BLaER1 (cell line): Measurements from ENCODE around the gene DNAJC8.

Source experiments
- H3K27ac ChIP-seq: shearing (Covaris generic); formaldehyde crosslinking; 2 replicates; pipeline ENCODE4 v1.8.1; 2022
- H3K27me3 ChIP-seq: shearing (Covaris generic); formaldehyde crosslinking; 2 replicates; pipeline ENCODE4 v1.8.1; 2022
- H3K36me3 ChIP-seq: shearing (Covaris generic); formaldehyde crosslinking; 2 replicates; pipeline ENCODE4 v1.8.1; 2022
- H3K4me1 ChIP-seq: shearing (Covaris generic); formaldehyde crosslinking; 2 replicates; pipeline ENCODE4 v1.8.1; 2022
- H3K4me2 ChIP-seq: shearing (Covaris generic); formaldehyde crosslinking; 2 replicates; pipeline ENCODE4 v1.8.1; 2022
- H3K4me3 ChIP-seq: shearing (Covaris generic); formaldehyde crosslinking; 2 replicates; pipeline ENCODE4 v1.8.1; 2022
- H3K9ac ChIP-seq: shearing (Covaris generic); formaldehyde crosslinking; 2 replicates; pipeline ENCODE4 v1.8.1; 2022
- H3K9me3 ChIP-seq: shearing (Covaris generic); formaldehyde crosslinking; 2 replicates; pipeline ENCODE4 v1.8.1; 2022
- H4K20me1 ChIP-seq: shearing (Covaris generic); formaldehyde crosslinking; 2 replicates; pipeline ENCODE4 v1.8.1; 2022
- Cebpa-rat ChIP-seq: shearing (Covaris generic); IDR thresholded peaks from 2 replicates; pipeline ENCODE4 v1.8.1; 2022

The DNAJC8 gene

DNA sequence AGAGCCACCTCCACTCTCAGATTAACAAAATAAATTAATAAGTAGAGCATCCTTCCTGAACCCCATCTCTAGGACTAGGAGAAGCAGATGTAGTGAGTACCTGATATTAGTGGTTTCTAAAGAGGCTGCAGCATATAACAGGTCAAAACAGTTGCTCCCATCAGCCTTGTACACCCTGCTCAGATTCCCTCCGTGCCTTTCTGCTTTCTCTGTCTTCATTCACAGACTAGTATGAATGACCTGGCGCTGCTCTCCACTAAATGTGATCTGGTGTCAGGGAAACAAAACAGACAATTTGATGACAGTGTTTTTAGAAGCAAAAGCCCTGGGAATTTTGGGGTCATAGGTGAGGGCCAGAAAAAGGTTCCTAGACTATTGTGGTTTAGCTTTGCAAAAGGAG, 34.8 kb upstream of the DNAJC8 start:
- Histone ChIP-seq H4K20me1 (peaks cover 98% of the 10 kb centered on the region), H3K9me3 (no peaks in the 10 kb centered on the region), H3K4me3 (no peak overlapping the region), H3K9ac (no peak overlapping the region), H3K36me3 (peaks cover 40% of the 10 kb centered on the region), H3K27ac (no peak overlapping the region), H3K4me1 (peaks cover 20% of the 10 kb centered on the region), H3K4me2 (peak overlapping the region; percentile 1; the same call in 1 of the 2 replicates), H3K27me3 (no peaks in the 10 kb centered on the region)
- no peak for TF ChIP-seq Cebpa-rat

DNA sequence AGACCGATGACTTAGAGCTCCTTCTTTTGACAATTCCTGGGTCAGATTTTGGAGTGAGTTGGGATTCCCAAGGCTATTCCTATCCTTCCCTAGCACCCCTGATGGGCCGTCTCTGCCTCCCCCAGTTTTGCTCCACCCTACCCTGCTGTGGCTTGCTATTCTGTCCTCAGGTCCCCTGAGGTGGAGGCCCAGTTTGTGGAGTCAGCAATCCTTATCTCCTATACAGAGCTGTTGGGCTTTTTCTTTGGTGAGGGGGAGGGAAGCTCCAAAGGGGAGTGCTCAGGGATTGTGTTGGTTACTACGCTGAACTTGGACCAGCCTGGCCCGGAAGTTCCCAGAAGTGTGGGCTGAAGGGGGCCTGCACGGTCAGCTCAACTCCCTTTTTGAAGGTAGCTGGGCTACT, 34.1 kb upstream of the DNAJC8 start:
- H3K27ac ChIP-seq, result no peak overlapping the region
- no peak overlapping the region for H3K9ac ChIP-seq
- H3K4me1 ChIP-seq, result peaks cover 20% of the 10 kb centered on the region
- H3K36me3 ChIP-seq, result peaks cover 33% of the 10 kb centered on the region
- no peaks in the 10 kb centered on the region for H3K9me3 ChIP-seq
- no peaks in the 10 kb centered on the region for H3K27me3 ChIP-seq
- peaks cover 98% of the 10 kb centered on the region for H4K20me1 ChIP-seq
- TF ChIP-seq Cebpa-rat, result no peak
- H3K4me3 ChIP-seq, result no peak overlapping the region
- H3K4me2 ChIP-seq, result peak overlapping the region; percentile 32

DNA sequence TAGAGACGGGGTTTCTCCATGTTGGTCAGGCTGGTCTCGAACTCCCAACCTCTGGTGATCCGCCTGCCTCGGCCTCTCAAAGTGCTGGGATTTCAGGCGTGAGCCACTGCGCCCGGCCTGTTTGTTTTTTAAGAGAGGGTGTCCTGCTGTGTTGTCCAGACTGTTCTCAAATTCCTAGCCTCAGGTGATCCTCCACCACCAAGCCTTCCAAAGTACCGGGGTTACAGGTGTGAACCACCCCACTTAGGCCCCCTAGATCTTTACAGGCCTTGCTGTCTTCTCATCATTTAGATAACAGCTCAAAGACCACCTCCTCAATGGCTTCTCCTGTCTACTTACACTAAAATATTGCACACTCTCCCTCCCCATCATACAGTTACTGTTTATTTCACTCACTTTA, 32.7 kb upstream of the DNAJC8 start:
- no peak overlapping the region for H3K27ac ChIP-seq
- no peaks in the 10 kb centered on the region for H3K9me3 ChIP-seq
- H4K20me1 ChIP-seq, result peaks cover 98% of the 10 kb centered on the region
- H3K4me1 ChIP-seq, result peaks cover 34% of the 10 kb centered on the region
- no peak overlapping the region for H3K9ac ChIP-seq
- H3K4me2 ChIP-seq, result no peak overlapping the region
- peaks cover 19% of the 10 kb centered on the region for H3K36me3 ChIP-seq
- H3K4me3 ChIP-seq, result no peak overlapping the region
- TF ChIP-seq Cebpa-rat, result no peak
- H3K27me3 ChIP-seq, result no peaks in the 10 kb centered on the region

GRCh38 chr1:28264897-28265296, 32.1 kb upstream of the DNAJC8 start:
- H3K4me3 ChIP-seq, result no peak overlapping the region
- H3K4me2 ChIP-seq, result no peak overlapping the region
- no peak overlapping the region for H3K27ac ChIP-seq
- H4K20me1 ChIP-seq, result peaks cover 99% of the 10 kb centered on the region
- H3K9me3 ChIP-seq, result no peaks in the 10 kb centered on the region
- no peak overlapping the region for H3K9ac ChIP-seq
- peaks cover 13% of the 10 kb centered on the region; the same call in 1 of the 2 replicates for H3K36me3 ChIP-seq
- H3K27me3 ChIP-seq, result no peaks in the 10 kb centered on the region
- peaks cover 34% of the 10 kb centered on the region for H3K4me1 ChIP-seq
- no peak for TF ChIP-seq Cebpa-rat

DNA sequence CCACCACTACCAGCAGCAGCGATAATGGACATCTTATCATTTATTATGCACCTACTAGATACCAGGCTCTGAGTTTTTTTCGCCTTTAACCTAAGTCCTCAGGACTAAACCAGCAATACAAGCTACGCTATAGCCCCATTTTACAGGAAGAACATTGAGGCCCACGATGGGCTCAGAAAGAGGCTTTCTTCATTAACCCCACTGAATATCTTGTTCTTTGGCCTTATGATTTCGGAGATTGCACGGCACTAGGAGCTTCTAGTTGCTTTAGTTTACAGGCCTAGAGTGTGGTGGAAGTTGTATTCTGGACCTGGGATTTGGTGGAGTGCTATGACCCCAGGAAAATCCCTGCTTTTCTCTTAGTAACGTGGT, 28.0 kb upstream of the DNAJC8 start:
- H3K9me3 ChIP-seq, result no peaks in the 10 kb centered on the region
- peaks cover 58% of the 10 kb centered on the region for H4K20me1 ChIP-seq
- TF ChIP-seq Cebpa-rat, result no peak

DNA sequence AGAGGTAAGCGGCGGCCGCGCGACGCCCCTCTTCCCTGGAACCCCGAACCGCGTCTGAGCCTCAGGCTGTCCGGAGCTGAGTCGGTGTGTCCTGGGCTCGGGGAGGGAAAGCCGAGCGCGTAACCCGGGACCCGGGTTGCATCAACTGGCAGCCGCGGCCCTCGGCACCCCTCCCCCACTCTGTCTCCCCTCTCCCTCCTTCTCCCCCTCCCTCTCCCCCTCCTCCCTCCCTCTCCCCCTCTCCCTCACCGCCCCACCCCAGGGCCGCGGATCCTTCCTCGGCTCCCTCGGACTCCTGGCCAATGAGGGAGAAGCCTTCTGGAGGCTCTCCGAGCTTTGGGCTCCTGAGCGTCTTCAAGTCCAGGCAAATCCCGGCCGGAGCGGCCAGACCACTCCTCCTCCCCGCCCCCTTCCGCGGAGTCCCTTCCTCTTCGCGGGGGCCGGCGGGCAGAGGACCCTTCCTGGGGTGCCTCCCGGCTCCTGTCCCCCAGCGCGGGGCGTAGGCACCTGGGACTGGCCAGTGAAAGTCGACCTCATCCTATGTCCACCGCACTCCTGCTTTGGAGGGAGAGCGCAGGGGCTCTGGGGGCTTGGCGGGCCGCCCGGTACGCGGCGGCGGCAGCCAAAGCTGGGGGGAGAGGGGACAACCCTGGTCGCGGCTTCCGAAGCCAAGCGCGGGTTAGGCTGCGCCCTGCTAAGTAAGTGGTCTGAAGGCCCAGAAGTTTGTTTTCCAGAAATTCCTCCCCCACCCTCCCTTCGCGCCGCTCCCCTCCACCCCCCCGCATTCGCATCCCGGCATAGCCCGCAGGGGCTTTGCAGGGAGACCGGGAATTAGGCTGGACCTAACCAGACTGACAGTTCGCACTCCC, 27.3 kb upstream of the DNAJC8 start:
- peak overlapping the region; percentile 95 for H3K4me2 ChIP-seq
- no peaks in the 10 kb centered on the region for H3K27me3 ChIP-seq
- no peak for TF ChIP-seq Cebpa-rat
- H4K20me1 ChIP-seq, result peaks cover 51% of the 10 kb centered on the region
- H3K9ac ChIP-seq, result peak overlapping the region; percentile 88
- no peaks in the 10 kb centered on the region for H3K9me3 ChIP-seq
- H3K4me1 ChIP-seq, result peaks cover 23% of the 10 kb centered on the region
- H3K36me3 ChIP-seq, result no peaks in the 10 kb centered on the region
- peak overlapping the region; percentile 87 for H3K27ac ChIP-seq
- peak overlapping the region; percentile 97 for H3K4me3 ChIP-seq

More for the DNA sequence above, 28.0 kb upstream of the DNAJC8 start:
- no peaks in the 10 kb centered on the region for H3K27me3 ChIP-seq
- H3K27ac ChIP-seq, result no peak overlapping the region
- H3K36me3 ChIP-seq, result no peaks in the 10 kb centered on the region
- peaks cover 23% of the 10 kb centered on the region for H3K4me1 ChIP-seq
- H3K9ac ChIP-seq, result peak overlapping the region; percentile 21; the same call in 1 of the 2 replicates
- peak overlapping the region; percentile 95 for H3K4me2 ChIP-seq
- H3K4me3 ChIP-seq, result peak overlapping the region; percentile 97

DNA sequence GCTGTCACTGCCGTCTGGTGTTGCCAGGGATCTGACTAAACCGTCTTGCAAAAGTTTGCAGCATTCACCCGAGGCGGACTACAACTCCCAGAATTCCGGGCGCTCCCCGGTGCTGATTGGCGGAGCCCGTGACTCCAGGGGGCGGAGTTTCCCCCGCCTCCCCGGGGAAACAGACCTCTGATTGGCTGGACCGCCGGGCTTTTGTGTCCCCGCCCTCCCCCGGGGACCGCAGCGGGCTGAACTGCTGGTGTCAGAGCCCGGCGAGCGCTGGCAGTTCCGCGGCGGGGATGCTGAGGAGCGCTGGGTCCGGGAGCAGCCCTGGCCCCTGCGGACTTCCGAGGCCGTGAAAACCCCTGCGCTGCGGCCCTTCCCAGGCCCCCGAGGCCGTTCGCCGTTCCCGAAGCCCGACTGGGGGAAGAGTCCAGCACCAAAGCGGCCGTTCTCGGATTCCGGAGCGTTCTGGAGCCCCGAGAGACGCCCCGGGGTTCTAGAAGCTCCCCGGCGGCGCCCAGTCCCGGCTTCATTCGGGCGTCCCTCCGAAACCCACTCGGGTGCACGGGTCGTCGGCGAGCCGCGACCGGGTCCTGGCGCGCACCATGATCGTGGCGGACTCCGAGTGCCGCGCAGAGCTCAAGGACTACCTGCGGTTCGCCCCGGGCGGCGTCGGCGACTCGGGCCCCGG, 26.6 kb upstream of the DNAJC8 start, which contains the start of gene SESN2:
TSS of gene SESN2 (plus strand) at position 267 of the 682 bp plus-strand sequence. CDS start at position 597, 330 bp downstream.
- Histone ChIP-seq H3K4me1 (peaks cover 23% of the 10 kb centered on the region), H3K27ac (peak within 1 kb of the TSS; percentile 87), H3K27me3 (no peaks in the 10 kb centered on the region), H3K4me3 (peak within 1 kb of the TSS; percentile 97), H3K4me2 (peak within 1 kb of the TSS; percentile 95), H4K20me1 (peaks cover 44% of the 10 kb centered on the region), H3K9me3 (no peaks in the 10 kb centered on the region), H3K36me3 (no peaks in the 10 kb centered on the region), H3K9ac (peak within 1 kb of the TSS; percentile 88)
- no peak for TF ChIP-seq Cebpa-rat

GRCh38 chr1:28258628-28259251, 25.9 kb upstream of the DNAJC8 start:
- peak overlapping the region; percentile 48 for H3K4me2 ChIP-seq
- no peak for TF ChIP-seq Cebpa-rat
- H3K27ac ChIP-seq, result no peak overlapping the region
- H3K4me1 ChIP-seq, result peaks cover 23% of the 10 kb centered on the region
- H4K20me1 ChIP-seq, result peaks cover 37% of the 10 kb centered on the region
- 0 out of 2 replicates have a peak overlapping the region, but pooled peaks have one; percentile 97 for H3K4me3 ChIP-seq
- H3K9ac ChIP-seq, result 0 out of 2 replicates have a peak overlapping the region, but pooled peaks have one; percentile 2
- no peaks in the 10 kb centered on the region for H3K36me3 ChIP-seq
- H3K9me3 ChIP-seq, result no peaks in the 10 kb centered on the region
- no peaks in the 10 kb centered on the region for H3K27me3 ChIP-seq

- Histone ChIP-seq H3K9ac (no peak overlapping the region), H3K4me1 (peaks cover 23% of the 10 kb centered on the region), H3K27me3 (no peaks in the 10 kb centered on the region), H3K27ac (no peak overlapping the region), H3K9me3 (no peaks in the 10 kb centered on the region), H3K4me2 (no peak overlapping the region), H3K36me3 (no peaks in the 10 kb centered on the region), H3K4me3 (no peak overlapping the region), H4K20me1 (peaks cover 27% of the 10 kb centered on the region)
- TF ChIP-seq Cebpa-rat, result no peak
Measured at GRCh38 chr1:28257736-28258135, 24.9 kb upstream of the DNAJC8 start.
